ENCODE data around the gene CASP4.

CASP4 gene

DNA sequence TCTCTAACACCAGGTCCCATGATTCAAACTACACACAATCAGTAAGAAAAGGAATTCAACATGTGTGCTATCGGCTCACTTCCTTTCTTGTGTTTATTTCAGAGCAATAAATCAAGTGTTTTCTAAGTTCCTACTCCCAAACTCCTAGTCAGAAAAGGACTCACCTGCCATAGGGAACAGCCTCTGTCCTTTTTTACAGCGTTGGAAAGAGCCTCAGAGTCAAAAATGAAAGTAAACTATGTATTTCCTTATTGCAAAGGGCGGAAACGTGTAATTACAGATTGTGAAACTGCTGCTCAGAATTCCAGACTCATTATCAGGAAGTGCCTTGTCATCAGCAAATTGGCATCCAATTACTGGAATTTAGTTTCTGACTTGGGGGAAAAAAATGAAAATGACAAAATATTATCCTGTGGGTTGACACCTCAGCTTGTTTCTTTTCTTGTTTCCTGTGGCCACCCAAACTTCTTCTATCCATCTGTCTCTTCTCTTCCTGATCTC is at the start of gene CASP4:
Gene CASP4, minus strand, starts transcription at position 220 of the 501 bp plus-strand sequence. Its CDS starts 49 bp downstream, at position 171.
- TF ChIP-seq GATA2 (IDR thresholded peaks at IDR 0.05; ENCODE audit: low read depth, low read length) (no peak), GATA3 (IDR thresholded peaks at IDR 0.05; ENCODE audit: low read depth, low read length) (no peak)

DNA sequence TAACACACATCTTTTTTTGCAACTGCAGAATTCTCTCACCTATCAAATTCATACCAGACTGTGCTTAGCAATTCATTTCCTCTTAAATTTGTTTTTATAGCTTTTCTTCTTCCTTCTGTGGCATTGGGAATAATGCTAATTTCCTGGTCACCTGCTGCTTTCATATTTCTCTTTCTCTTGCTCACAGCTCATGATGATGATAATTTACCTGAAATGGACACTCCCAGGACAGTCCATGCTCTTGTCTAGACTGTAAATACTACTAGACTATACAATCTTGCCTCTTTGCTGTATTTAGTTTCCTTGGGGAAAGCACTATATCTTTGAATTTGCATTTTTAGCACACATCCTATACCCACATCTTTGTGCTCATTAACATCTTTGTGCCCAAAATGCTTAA is 39.1 kb upstream of the CASP4 start:
- TF ChIP-seq GATA2 (IDR thresholded peaks at IDR 0.05; ENCODE audit: low read depth, low read length) (no peak), GATA3 (IDR thresholded peaks at IDR 0.05; ENCODE audit: low read depth, low read length) (no peak)

GRCh38 chr11:105005451-105005845 is 37.1 kb upstream of the CASP4 start:
- TF ChIP-seq GATA3 (IDR thresholded peaks at IDR 0.05; ENCODE audit: low read depth, low read length) (peak; percentile 92), GATA2 (IDR thresholded peaks at IDR 0.05; ENCODE audit: low read depth, low read length) (peak; percentile 94)

GRCh38 chr11:105004021-105004420 is 35.6 kb upstream of the CASP4 start:
- TF ChIP-seq GATA3 (IDR thresholded peaks at IDR 0.05; ENCODE audit: low read depth, low read length), result no peak
- TF ChIP-seq GATA2 (IDR thresholded peaks at IDR 0.05; ENCODE audit: low read depth, low read length), result no peak

DNA sequence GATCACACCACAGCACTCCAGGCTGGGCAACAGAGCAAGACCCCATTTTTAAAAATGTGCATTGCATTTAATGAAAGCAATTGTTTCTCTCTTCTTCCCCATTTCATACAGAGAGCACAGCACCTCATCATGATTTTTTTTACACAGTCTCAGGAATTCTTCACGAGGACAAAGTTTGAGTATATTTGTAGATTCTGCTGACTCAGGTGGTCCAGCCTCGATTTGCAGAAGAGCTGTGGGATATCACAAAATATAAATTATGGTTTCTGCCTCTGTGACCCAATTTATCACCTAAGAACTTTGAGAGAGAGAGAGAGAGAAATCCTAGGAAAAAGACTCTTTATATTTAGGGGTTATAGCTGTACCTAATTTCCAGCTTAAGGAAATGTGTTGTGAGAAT is 34.8 kb upstream of the CASP4 start:
- TF ChIP-seq GATA2 (IDR thresholded peaks at IDR 0.05; ENCODE audit: low read depth, low read length) (no peak), GATA3 (IDR thresholded peaks at IDR 0.05; ENCODE audit: low read depth, low read length) (no peak)

- TF ChIP-seq GATA2 (IDR thresholded peaks at IDR 0.05; ENCODE audit: low read depth, low read length), result no peak
- TF ChIP-seq GATA3 (IDR thresholded peaks at IDR 0.05; ENCODE audit: low read depth, low read length), result no peak
Measured at GRCh38 chr11:105000797-105001196, 32.4 kb upstream of the CASP4 start.

DNA sequence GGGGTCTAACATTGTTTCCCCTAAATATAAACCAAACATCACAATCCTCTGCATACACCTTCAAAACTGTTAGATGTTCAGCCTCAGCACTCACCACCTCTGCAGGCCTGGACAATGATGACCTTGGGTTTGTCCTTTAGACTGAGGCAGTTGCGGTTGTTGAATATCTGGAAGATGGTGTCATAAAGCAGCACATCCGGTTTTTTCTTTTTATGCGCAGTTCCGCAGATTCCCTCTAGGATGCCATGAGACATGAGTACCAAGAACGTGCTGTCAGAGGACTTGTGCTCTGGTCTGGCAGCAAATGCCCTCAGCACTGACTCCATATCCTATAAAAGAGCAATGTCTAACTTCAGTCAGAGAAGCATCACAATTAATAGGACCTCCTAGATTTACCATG is 31.8 kb upstream of the CASP4 start:
- TF ChIP-seq GATA2 (IDR thresholded peaks at IDR 0.05; ENCODE audit: low read depth, low read length), result no peak
- no peak for TF ChIP-seq GATA3 (IDR thresholded peaks at IDR 0.05; ENCODE audit: low read depth, low read length)

- TF ChIP-seq GATA2 (IDR thresholded peaks at IDR 0.05; ENCODE audit: low read depth, low read length) (no peak), GATA3 (IDR thresholded peaks at IDR 0.05; ENCODE audit: low read depth, low read length) (no peak)
Measured at GRCh38 chr11:104999721-105000120, 31.3 kb upstream of the CASP4 start.

- no peak for TF ChIP-seq GATA2 (IDR thresholded peaks at IDR 0.05; ENCODE audit: low read depth, low read length)
- TF ChIP-seq GATA3 (IDR thresholded peaks at IDR 0.05; ENCODE audit: low read depth, low read length), result no peak
Measured at GRCh38 chr11:104997288-104997687, 28.9 kb upstream of the CASP4 start.

- TF ChIP-seq GATA2 (IDR thresholded peaks at IDR 0.05; ENCODE audit: low read depth, low read length), result no peak
- TF ChIP-seq GATA3 (IDR thresholded peaks at IDR 0.05; ENCODE audit: low read depth, low read length), result no peak
Measured at GRCh38 chr11:104995001-104995408, 26.6 kb upstream of the CASP4 start.

DNA sequence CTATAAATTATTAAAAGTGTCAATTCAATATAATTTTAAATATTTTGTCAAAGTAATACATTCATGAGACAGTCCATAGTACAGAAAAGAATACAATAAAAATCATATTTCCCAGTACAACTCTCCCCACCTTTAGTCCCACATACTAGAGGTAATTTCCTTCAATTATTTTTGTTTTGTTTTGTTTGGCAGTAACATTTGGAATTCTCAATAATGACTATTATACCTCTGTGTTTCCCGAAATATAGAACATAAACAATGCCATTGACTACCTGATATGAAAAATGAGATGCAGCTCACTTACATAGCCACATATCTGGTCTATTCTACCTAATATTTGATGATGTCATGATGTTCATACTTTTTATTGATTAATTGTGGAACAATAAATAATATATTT is 24.4 kb upstream of the CASP4 start:
- TF ChIP-seq GATA2 (IDR thresholded peaks at IDR 0.05; ENCODE audit: low read depth, low read length) (no peak), GATA3 (IDR thresholded peaks at IDR 0.05; ENCODE audit: low read depth, low read length) (no peak)

DNA sequence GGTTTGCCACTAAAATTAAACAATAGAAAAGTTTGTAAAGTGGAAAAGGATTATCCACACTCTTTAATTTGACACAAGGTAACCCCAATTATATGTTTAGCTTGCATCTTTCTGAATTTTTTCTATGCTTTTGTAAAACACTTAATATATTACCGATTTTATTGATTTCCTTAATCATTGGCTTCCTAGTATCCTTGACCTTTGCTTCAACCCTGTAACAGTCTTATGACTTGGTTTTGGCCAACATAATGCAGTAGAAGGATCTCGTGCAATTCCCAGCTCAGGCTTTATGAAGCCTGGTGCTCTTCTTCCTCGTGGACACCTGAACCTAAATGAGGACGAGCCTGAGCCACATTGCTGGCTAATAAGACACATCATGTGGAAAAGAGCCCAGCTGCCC is 23.6 kb upstream of the CASP4 start:
- no peak for TF ChIP-seq GATA3 (IDR thresholded peaks at IDR 0.05; ENCODE audit: low read depth, low read length)
- TF ChIP-seq GATA2 (IDR thresholded peaks at IDR 0.05; ENCODE audit: low read depth, low read length), result no peak

DNA sequence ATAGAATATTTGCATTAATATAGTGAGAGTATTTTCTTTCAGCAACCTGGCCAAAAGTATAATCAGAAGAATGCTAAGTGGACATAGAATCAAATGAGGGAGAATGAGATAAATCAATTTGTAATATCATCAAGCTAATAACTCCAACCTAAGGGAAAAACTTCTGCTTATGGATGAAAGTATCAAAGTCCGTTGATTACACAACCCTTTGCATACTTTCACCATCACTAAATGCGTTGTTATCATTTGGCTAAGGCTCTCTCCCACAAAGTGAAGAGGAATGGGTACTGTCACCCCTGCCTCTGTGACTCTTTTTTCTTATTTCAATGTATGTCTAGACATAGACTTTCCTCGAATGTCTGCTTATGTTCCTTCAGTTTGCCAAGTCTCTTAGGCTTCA is 16.4 kb upstream of the CASP4 start:
- TF ChIP-seq GATA3 (IDR thresholded peaks at IDR 0.05; ENCODE audit: low read depth, low read length) (no peak), GATA2 (IDR thresholded peaks at IDR 0.05; ENCODE audit: low read depth, low read length) (no peak)

DNA sequence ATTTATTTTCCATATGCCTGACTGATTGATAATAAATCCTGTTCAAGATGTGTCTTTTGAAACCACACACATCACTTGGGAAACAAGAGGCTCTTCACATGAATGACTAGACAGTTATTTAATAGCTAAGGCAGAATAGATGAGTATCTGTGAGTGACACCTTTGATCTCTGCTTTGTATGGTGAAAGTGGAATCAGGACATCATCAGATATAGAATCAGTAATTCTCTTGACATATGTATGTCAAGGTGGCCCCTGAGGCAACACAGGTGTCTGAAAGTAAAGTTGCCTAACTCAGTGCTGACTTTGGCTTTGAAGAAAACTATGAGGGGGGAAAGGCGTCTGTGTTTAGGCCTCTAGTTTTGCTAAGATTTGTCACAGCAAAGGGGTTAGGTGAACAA is 11.5 kb upstream of the CASP4 start:
- TF ChIP-seq GATA2 (IDR thresholded peaks at IDR 0.05; ENCODE audit: low read depth, low read length), result no peak

DNA sequence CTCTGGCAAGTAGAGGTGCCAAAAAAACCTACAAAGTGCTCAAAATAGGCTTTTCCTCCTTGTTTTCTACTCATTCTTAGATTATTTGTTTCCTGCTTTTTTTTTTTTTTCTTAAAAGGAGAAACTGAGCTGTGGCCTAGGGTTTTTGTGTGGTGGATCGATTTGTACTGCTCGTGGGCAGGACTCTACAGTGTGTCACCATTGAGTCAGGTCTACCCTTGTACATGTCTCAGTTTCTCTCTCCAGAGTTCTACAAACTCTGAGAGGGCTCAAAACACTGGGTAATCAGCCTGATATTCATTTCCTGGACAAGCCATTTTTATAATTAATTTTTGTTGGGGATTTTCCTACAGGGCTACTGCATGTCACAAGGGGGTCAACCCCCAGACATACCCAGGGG is 5.2 kb upstream of the CASP4 start:
- TF ChIP-seq GATA2 (IDR thresholded peaks at IDR 0.05; ENCODE audit: low read depth, low read length), result no peak
- TF ChIP-seq GATA3 (IDR thresholded peaks at IDR 0.05; ENCODE audit: low read depth, low read length), result no peak

DNA sequence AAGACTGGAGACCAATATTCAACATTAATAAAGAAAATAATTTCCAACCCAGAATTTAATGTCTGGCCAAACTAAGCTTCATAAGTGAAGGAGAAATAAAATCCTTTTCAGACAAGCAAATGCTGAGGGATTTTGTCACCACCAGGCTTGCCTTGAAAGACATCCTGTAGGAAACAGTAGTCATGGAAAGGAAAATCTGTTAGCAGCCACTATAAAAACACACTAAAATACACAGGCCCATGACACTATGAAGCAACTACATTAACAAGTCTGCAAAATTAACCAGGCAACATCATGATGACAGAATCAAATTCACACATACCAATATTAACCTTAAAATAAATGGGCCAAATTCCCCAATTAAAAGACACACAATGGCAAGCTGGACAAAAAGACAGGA is 2.4 kb upstream of the CASP4 start:
- TF ChIP-seq GATA3 (IDR thresholded peaks at IDR 0.05; ENCODE audit: low read depth, low read length) (no peak), GATA2 (IDR thresholded peaks at IDR 0.05; ENCODE audit: low read depth, low read length) (no peak)

Data from SH-SY5Y (cell line).